SK-N-SH (cell line): ENCODE results near the gene SRMS. TPM values are rescaled to one million over a fixed set of nuclear protein-coding genes. Genes with fewer than 3 reads are reported as not detected.

ENCODE experiments used
- CTCF ChIA-PET: fragments of 300-600, 350-600 bp; formaldehyde crosslinking; extraction: SDS; loops from one replicate; lab custom pipeline; 2021; lab: Yijun Ruan, JAX
- POLR2A ChIA-PET: fragments of 350-600 bp; sonication (Branson Sonifier 250); formaldehyde crosslinking; extraction: SDS; loops from one replicate; lab custom pipeline; 2020; ENCODE audit warnings: antibody characterized with exemption, inconsistent platforms; lab: Yijun Ruan, JAX
- DNase-seq: peaks from one replicate; pipeline ENCODE4 v3.0.0; 2012
- H2AFZ ChIP-seq: fragments of 200-600 bp; sonication (generic); 2 replicates; pipeline ENCODE4 v1.8.1; 2016; ENCODE audit warnings: antibody characterized with exemption, mild to moderate bottlenecking, low read depth
- H3F3A ChIP-seq: fragments of 200-600 bp; sonication (generic); replicated peaks from 2 replicates; pipeline ENCODE3; 2016; ENCODE audit warnings: antibody characterized with exemption, mild to moderate bottlenecking; ENCODE audit not compliant: insufficient read depth
- H3K27ac ChIP-seq, 2 experiments: fragments of 200-500 bp in 1 of 2; fragments of 200-600 bp in 1 of 2; sonication (Bioruptor generic) in 1 of 2; sonication (generic), shearing (Covaris generic) in 1 of 2; 2 replicates each; pipeline versions ENCODE4 v1.5.1 to v1.6.1; 2014 to 2016; ENCODE audit warnings: low read depth in 2 of 2, inconsistent platforms in 1 of 2, low read length in 1 of 2, mild to moderate bottlenecking in 1 of 2, mixed read lengths in 1 of 2
- H3K27me3 ChIP-seq: fragments of 200-600 bp; sonication (generic), shearing (Covaris generic); 2 replicates; pipeline ENCODE4 v1.6.1; 2016; ENCODE audit warnings: mixed run types; ENCODE audit not compliant: insufficient read depth
- H3K36me3 ChIP-seq, 2 experiments: fragments of 200-500 bp in 1 of 2; fragments of 200-600 bp in 1 of 2; sonication (Bioruptor generic) in 1 of 2; sonication (generic) in 1 of 2; replicated peaks in 1 of 2; 2 replicates each; pipeline versions ENCODE3 to v1.5.1; 2014 to 2016; ENCODE audit warnings: low read length in 1 of 2, mild to moderate bottlenecking in 1 of 2; ENCODE audit not compliant: insufficient read depth in 2 of 2, control insufficient read depth in 1 of 2
- H3K4me1 ChIP-seq, 2 experiments: fragments of 200-500 bp in 1 of 2; fragments of 200-600 bp in 1 of 2; sonication (Bioruptor generic) in 1 of 2; sonication (generic), shearing (Covaris generic) in 1 of 2; 2 replicates each; pipeline versions ENCODE4 v1.5.1 to v1.6.1; 2014 to 2016; ENCODE audit warnings: low read depth in 1 of 2, low read length in 1 of 2, mixed run types in 1 of 2; ENCODE audit not compliant: insufficient read depth in 2 of 2, control insufficient read depth in 1 of 2
- H3K4me2 ChIP-seq: fragments of 200-600 bp; sonication (generic), shearing (Covaris generic); 2 replicates; pipeline ENCODE4 v1.6.1; 2017; ENCODE audit warnings: mixed run types
- H3K4me3 ChIP-seq, 2 experiments: fragments of 200-500 bp in 1 of 2; fragments of 200-600 bp in 1 of 2; sonication (Bioruptor generic) in 1 of 2; sonication (generic), shearing (Covaris generic) in 1 of 2; 2 replicates each; pipeline versions ENCODE4 v1.5.1 to v1.8.1; 2014 to 2016; ENCODE audit warnings: low read depth in 2 of 2, inconsistent platforms in 1 of 2, low read length in 1 of 2, mild to moderate bottlenecking in 1 of 2, mixed read lengths in 1 of 2, moderate library complexity in 1 of 2
- H3K79me2 ChIP-seq: fragments of 200-600 bp; sonication (generic); 2 replicates; pipeline ENCODE4 v1.8.1; 2017; ENCODE audit warnings: mild to moderate bottlenecking; ENCODE audit not compliant: insufficient read depth
- H3K9ac ChIP-seq: fragments of 200-600 bp; sonication (generic); 2 replicates; pipeline ENCODE4 v1.6.1; 2017; ENCODE audit warnings: mixed run types
- H3K9me2 ChIP-seq: fragments of 200-600 bp; sonication (generic); 2 replicates; pipeline ENCODE4 v1.6.1; 2017; ENCODE audit warnings: mixed run types
- H3K9me3 ChIP-seq: fragments of 200-600 bp; sonication (generic); 2 replicates; pipeline ENCODE4 v1.6.1; 2017; ENCODE audit warnings: mixed run types, mild to moderate bottlenecking, moderate library complexity
- H4K20me1 ChIP-seq: fragments of 200-600 bp; sonication (generic); 2 replicates; pipeline ENCODE4 v1.6.1; 2017; ENCODE audit warnings: mild to moderate bottlenecking, mixed run types; ENCODE audit not compliant: insufficient read depth
- EP300 ChIP-seq, 2 experiments: IDR thresholded peaks; 2 replicates each; pipeline versions ENCODE4 v1.4.0 to v1.6.1; 2012; ENCODE audit warnings: borderline replicate concordance in 1 of 2, low read depth in 1 of 2, low read length in 1 of 2
- FOSL2 ChIP-seq: IDR thresholded peaks from 2 replicates; pipeline ENCODE4 v1.4.0; 2012; ENCODE audit warnings: low read depth, mild to moderate bottlenecking, moderate library complexity, borderline replicate concordance
- FOXM1 ChIP-seq: IDR thresholded peaks from 2 replicates; pipeline ENCODE4 v1.4.0; 2012; ENCODE audit warnings: low read depth, mild to moderate bottlenecking
- GATA2 ChIP-seq: sonication (generic); formaldehyde crosslinking; IDR thresholded peaks from 2 replicates; pipeline ENCODE4 v1.5.0; 2020; ENCODE audit warnings: mild to moderate bottlenecking, missing genetic modification reagents
- MEF2A ChIP-seq: IDR thresholded peaks from 2 replicates; pipeline ENCODE4 v1.4.0; 2012; ENCODE audit warnings: low read depth, borderline replicate concordance
- MXI1 ChIP-seq: IDR thresholded peaks from 2 replicates; pipeline ENCODE4 v1.6.1; 2012; ENCODE audit warnings: mild to moderate bottlenecking, low read depth, low read length, improper control_type of control experiment
- POLR2AphosphoS5 ChIP-seq: IDR thresholded peaks from 2 replicates; pipeline ENCODE4 v1.6.1; 2012; ENCODE audit warnings: low read depth, low read length
- RAD21 ChIP-seq: IDR thresholded peaks from 2 replicates; pipeline ENCODE4 v1.6.1; 2012; ENCODE audit warnings: mild to moderate bottlenecking, low read length
- RCOR1 ChIP-seq: fragments of 150-350 bp; IDR thresholded peaks from 2 replicates; pipeline ENCODE4 v1.6.1; 2017; ENCODE audit warnings: antibody characterized with exemption, low read length
- TEAD4 ChIP-seq: IDR thresholded peaks from 2 replicates; pipeline ENCODE4 v1.4.0; 2012; ENCODE audit warnings: mild to moderate bottlenecking, borderline replicate concordance; ENCODE audit not compliant: insufficient read depth
- WGBS: methylation state at CpG from one replicate; pipeline ENCODE4 v1.1.6; 2017; ENCODE audit warnings: low lambda C conversion rate; 5-methylcytosine and 5-hydroxymethylcytosine counted together
- polyA plus RNA-seq, 3 experiments: library from polyadenylated mRNA; depleted of rRNA; stranded (reverse); fragments of >200 nt; gene quantifications; 2 replicates each; pipeline ENCODE4 v1.2.3, GENCODE V29; 2012
- TF ChIP-seq, protein P1 (sequence below): IDR thresholded peaks from 2 replicates; pipeline ENCODE4 v1.4.0; 2012; ENCODE audit warnings: low read depth

SRMS gene
- polyA plus RNA-seq, 1 of the 3 experiments (the other 2 are of a cell fraction): not detected

DNA sequence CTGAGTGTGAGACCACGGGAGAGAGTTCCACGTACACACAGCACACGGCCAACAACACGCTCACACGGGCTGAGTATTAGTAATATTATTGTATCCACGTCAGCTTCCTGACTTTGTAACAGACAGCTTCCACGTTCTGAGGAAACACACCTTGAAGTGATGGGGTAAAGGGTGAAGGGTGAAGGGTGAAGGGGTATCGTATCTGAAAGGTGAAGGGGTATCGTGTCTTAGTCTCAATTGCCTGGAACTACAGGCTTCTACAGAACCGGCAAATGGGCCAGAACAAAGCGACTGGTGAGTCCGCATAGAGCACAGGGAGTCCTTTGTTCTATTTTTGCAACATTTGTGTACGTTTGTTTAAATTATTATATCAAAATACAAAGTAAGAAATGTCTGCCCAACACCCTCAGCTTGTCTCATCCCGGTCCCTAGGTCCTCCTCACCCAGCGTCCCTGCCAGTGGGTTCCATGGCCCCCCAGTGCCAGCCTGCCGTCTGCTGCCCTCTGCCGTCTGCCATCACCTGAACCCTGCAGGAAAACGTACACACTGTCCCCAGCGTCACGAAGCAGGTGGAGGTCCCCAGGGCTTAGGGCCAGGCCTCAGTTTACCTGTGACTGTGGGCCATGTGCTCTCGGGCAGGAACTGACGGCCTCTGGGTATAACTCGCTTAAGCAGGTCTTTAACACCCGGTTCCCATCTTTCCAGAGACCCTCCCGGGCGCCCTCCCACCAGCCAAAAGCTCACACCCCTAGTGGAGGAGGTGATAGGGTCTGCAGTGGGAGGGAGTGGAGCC is 30.9 kb upstream of the SRMS start:
- Histone ChIP-seq H3K79me2 (peaks cover 3% of the 10 kb centered on the region; the same call in 1 of the 2 replicates), H3K27ac (no peak overlapping the region)

DNA sequence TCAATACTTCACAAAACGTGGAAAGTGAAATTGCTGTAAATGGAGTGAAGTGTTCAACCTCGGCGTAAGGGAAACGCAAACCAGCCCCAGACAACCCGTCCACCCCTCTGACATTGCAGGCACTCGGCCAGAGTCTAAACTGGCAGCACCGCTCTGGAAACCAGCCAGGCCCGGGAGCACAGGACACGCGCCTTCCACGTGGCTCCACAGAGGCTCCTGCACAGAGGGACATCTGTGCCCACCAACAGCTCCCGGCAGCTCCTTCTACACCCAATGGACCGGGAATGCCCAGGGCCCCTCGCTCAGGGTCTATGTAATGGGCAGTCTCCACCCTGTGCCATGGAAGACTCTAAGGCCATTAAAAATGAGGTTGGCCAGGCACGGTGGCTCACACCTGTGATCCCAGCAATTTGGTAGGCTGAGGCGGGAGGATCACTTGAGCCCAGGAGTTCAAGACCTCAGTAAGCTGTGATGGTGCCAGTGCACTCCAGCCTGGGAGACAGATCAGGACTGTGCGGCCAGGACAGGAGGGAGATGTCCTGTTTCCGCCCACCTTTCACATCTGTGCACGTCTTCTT is 29.9 kb upstream of the SRMS start:
- Histone ChIP-seq H3K27me3 (no peaks in the 10 kb centered on the region), H3K27ac (peak overlapping the region in 1 of 2 experiments; percentile 18; a peak in 1 of 4 replicates), H3K79me2 (peaks cover 8% of the 10 kb centered on the region; the same call in 1 of the 2 replicates), H3F3A (no peaks in the 10 kb centered on the region), H3K9me3 (no peaks in the 10 kb centered on the region), H3K9me2 (no peaks in the 10 kb centered on the region), H3K4me1 (peaks cover 3 to 36% of the 10 kb centered on the region in 2 experiments; a peak in 2 of 4 replicates), H3K36me3 (peaks cover 0 to under 1% of the 10 kb centered on the region in 2 experiments), H4K20me1 (no peaks in the 10 kb centered on the region), H3K4me2 (no peak overlapping the region), H2AFZ (no peak overlapping the region), H3K4me3 (no peak overlapping the region), H3K9ac (no peak overlapping the region)
- 62% methylated on average over 10 of the region's 19 CpGs for WGBS
- TF ChIP-seq GATA2: no peak
- 0 out of 2 replicates have a peak, but pooled peaks have one; percentile 3 for TF ChIP-seq RAD21
- TF ChIP-seq MXI1: peak; percentile 99
- no peak for TF ChIP-seq TEAD4
- TF ChIP-seq, protein P1, sequence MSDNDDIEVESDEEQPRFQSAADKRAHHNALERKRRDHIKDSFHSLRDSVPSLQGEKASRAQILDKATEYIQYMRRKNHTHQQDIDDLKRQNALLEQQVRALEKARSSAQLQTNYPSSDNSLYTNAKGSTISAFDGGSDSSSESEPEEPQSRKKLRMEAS: 0 out of 2 replicates have a peak, but pooled peaks have one; percentile 25
- ChIA-PET POLR2A (no interaction called here), CTCF (interaction anchor here (1.1 to 1.2 kb wide), 2 partner anchors 8 to 40 kb away, joined by 3 to 5 read pairs; partner anchors contain the start of gene PTK6)
- DNase-seq: peak; percentile 87

More for the DNA sequence above, 30.9 kb upstream of the SRMS start:
- 85% methylated on average over 24 of the region's 26 CpGs for WGBS
- ChIA-PET POLR2A (no interaction called here), CTCF (interaction anchor here (1.2 kb wide), 1 partner anchor 41 kb away, joined by 5 read pairs; the partner anchor contains the start of gene PTK6)
- no peaks in the 10 kb centered on the region for H3K9me3 ChIP-seq
- no peak overlapping the region for H3K4me2 ChIP-seq
- no peak overlapping the region for H3K9ac ChIP-seq
- no peaks in the 10 kb centered on the region for H3K36me3 ChIP-seq
- H3K4me1 ChIP-seq: peaks cover 3 to 31% of the 10 kb centered on the region in 2 experiments; a peak in 2 of 4 replicates
- no peak overlapping the region for H3K4me3 ChIP-seq
- TF ChIP-seq FOSL2 (no peak), RAD21 (no peak), TEAD4 (no peak), POLR2AphosphoS5 (no peak), RCOR1 (no peak), EP300 (IDR thresholded peaks at IDR 0.05; ENCODE audit: borderline replicate concordance in 1 of 2, low read depth in 1 of 2, low read length in 1 of 2) (no peak), FOXM1 (no peak), MEF2A (no peak), MXI1 (no peak)
- no peaks in the 10 kb centered on the region for H3K27me3 ChIP-seq
- no peak overlapping the region for H2AFZ ChIP-seq
- no peaks in the 10 kb centered on the region for H3K9me2 ChIP-seq
- H4K20me1 ChIP-seq: no peaks in the 10 kb centered on the region
- no peak for DNase-seq
- H3F3A ChIP-seq: peaks cover 5% of the 10 kb centered on the region
